ENCODE measurements around the gene KREMEN1. TPM values are rescaled to one million over a fixed set of nuclear protein-coding genes. Genes with fewer than 3 reads are reported as not detected.

The KREMEN1 gene
- total RNA-seq, 1 experiment from 2014 or later: 5.8 TPM

DNA sequence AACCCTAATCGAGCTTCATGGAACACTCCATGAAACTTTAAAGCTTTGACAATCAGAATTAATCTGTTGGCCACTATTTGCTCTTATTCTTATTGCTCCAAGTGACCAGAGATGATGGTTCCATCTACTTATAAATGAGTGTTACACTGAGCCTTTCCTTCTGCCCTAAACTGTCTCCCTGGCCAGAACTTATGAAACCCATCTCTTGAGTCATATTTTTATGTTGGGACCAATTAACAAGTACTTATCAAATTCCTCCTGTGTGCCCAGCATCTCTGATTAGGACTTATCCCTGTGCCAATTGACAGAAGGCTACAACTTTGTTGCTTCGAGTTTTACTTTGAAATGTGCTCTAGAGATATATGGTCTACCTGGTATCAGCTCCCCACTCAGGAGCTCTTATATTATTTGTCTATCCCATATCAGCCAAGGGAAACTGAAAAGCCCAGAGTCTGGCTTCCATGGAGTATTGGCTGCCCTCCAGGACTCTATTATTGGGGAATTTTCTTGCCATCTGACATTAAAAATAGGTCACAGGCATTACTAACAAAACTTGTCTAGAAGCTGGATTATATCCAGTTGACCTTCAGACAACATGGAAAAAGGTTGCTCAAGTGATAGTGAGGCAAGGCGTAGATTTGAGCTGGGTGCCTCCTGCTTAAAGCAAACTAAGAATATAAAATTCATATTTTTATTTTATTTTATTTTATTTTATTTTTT, 8.8 kb downstream of the KREMEN1 start (continued):
- TF ChIP-seq, protein P1, sequence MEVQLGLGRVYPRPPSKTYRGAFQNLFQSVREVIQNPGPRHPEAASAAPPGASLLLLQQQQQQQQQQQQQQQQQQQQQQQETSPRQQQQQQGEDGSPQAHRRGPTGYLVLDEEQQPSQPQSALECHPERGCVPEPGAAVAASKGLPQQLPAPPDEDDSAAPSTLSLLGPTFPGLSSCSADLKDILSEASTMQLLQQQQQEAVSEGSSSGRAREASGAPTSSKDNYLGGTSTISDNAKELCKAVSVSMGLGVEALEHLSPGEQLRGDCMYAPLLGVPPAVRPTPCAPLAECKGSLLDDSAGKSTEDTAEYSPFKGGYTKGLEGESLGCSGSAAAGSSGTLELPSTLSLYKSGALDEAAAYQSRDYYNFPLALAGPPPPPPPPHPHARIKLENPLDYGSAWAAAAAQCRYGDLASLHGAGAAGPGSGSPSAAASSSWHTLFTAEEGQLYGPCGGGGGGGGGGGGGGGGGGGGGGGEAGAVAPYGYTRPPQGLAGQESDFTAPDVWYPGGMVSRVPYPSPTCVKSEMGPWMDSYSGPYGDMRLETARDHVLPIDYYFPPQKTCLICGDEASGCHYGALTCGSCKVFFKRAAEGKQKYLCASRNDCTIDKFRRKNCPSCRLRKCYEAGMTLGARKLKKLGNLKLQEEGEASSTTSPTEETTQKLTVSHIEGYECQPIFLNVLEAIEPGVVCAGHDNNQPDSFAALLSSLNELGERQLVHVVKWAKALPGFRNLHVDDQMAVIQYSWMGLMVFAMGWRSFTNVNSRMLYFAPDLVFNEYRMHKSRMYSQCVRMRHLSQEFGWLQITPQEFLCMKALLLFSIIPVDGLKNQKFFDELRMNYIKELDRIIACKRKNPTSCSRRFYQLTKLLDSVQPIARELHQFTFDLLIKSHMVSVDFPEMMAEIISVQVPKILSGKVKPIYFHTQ (CRISPR knock-in tag; IDR thresholded peaks at IDR 0.05): no peak
- TF ChIP-seq, protein P2, sequence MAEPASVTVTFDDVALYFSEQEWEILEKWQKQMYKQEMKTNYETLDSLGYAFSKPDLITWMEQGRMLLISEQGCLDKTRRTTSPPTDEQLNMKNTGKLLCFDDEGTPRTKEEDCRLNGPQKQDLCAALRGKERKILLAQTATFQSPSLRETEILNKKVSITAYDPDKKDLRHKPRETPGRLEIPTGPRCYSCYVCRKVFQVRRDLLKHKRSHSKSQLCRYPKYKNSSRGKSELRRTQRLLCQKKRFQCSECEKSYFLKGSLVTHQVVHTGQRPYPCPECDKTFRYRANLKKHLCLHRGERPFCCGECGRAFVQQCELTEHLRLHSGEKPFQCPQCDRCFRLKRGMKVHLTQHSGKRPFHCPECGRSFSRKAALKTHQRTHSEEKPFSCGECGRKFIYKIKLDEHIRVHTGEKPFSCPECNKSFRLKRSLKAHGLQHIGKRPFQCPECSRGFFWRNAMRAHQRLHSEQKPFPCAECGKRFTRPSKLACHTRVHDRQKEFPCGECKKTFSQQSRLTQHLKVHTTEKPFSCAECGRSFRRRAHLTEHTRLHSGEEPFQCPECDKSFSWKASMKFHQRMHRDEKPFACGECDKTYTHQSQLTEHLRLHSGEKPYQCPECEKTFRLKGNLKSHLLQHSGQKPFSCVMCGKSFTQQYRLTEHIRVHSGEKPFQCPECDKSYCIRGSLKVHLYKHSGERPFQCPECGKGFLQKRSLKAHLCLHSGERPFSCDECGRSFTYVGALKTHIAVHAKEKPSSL (CRISPR knock-in tag; conservative IDR thresholded peaks at IDR 0.05): no peak
- TF ChIP-seq CREB1 (CRISPR knock-in tag; IDR thresholded peaks at IDR 0.05) (no peak), ETV6 (CRISPR knock-in tag; IDR thresholded peaks at IDR 0.05) (no peak), NFYB (CRISPR knock-in tag; conservative IDR thresholded peaks at IDR 0.05; ENCODE audit: low read depth) (no peak), TCF7 (CRISPR knock-in tag; IDR thresholded peaks at IDR 0.05; ENCODE audit: low read depth) (no peak), NFATC4 (CRISPR knock-in tag; IDR thresholded peaks at IDR 0.05) (no peak)
- TF ChIP-seq, protein P3, sequence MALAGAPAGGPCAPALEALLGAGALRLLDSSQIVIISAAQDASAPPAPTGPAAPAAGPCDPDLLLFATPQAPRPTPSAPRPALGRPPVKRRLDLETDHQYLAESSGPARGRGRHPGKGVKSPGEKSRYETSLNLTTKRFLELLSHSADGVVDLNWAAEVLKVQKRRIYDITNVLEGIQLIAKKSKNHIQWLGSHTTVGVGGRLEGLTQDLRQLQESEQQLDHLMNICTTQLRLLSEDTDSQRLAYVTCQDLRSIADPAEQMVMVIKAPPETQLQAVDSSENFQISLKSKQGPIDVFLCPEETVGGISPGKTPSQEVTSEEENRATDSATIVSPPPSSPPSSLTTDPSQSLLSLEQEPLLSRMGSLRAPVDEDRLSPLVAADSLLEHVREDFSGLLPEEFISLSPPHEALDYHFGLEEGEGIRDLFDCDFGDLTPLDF (CRISPR knock-in tag; IDR thresholded peaks at IDR 0.05): no peak
- TF ChIP-seq, protein P4, sequence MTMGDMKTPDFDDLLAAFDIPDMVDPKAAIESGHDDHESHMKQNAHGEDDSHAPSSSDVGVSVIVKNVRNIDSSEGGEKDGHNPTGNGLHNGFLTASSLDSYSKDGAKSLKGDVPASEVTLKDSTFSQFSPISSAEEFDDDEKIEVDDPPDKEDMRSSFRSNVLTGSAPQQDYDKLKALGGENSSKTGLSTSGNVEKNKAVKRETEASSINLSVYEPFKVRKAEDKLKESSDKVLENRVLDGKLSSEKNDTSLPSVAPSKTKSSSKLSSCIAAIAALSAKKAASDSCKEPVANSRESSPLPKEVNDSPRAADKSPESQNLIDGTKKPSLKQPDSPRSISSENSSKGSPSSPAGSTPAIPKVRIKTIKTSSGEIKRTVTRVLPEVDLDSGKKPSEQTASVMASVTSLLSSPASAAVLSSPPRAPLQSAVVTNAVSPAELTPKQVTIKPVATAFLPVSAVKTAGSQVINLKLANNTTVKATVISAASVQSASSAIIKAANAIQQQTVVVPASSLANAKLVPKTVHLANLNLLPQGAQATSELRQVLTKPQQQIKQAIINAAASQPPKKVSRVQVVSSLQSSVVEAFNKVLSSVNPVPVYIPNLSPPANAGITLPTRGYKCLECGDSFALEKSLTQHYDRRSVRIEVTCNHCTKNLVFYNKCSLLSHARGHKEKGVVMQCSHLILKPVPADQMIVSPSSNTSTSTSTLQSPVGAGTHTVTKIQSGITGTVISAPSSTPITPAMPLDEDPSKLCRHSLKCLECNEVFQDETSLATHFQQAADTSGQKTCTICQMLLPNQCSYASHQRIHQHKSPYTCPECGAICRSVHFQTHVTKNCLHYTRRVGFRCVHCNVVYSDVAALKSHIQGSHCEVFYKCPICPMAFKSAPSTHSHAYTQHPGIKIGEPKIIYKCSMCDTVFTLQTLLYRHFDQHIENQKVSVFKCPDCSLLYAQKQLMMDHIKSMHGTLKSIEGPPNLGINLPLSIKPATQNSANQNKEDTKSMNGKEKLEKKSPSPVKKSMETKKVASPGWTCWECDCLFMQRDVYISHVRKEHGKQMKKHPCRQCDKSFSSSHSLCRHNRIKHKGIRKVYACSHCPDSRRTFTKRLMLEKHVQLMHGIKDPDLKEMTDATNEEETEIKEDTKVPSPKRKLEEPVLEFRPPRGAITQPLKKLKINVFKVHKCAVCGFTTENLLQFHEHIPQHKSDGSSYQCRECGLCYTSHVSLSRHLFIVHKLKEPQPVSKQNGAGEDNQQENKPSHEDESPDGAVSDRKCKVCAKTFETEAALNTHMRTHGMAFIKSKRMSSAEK (CRISPR knock-in tag; IDR thresholded peaks at IDR 0.05; ENCODE audit: borderline replicate concordance): no peak
- TF ChIP-seq, protein P5, sequence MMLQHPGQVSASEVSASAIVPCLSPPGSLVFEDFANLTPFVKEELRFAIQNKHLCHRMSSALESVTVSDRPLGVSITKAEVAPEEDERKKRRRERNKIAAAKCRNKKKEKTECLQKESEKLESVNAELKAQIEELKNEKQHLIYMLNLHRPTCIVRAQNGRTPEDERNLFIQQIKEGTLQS (CRISPR knock-in tag; conservative IDR thresholded peaks at IDR 0.05): no peak

DNA sequence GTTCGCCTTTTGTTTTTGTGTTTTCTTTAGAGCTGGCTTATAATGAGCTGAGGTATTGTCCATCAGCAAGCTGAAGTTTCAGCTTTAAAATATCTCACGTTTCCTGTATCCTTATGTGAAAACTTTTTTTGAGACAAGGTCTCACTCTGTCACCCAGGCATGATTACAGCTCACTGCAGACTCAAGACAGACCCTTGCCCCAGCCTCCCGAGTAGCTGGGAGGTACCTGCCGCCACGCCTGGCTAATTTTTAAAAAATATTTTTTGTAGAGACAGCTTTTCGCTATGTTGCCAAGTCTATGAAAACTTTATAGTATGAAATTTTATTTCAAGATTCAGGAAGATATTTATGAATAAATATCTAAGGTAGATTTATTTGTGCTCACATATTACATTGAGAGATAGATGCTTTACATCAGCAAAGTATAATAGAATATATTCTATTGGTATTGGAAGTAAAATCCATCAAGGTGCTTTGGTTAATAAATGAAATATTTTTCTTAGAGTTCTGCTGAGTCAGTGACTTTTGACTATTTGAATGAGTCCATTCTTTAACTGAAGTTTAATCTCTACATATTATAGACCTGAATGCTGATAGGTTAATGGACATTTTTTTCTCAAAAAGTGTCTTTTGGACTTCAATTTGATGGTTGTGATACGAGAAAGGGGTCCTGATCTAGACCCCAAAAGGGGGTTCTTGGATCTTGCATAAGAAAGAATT, 10.2 kb downstream of the KREMEN1 start:
- ChIA-PET CTCF (interaction anchor here (0.8 to 2.5 kb wide), 8 partner anchors 10 to 162 kb away, joined by 3 to 18 read pairs (median 6); partner anchors contain the start of gene KREMEN1), POLR2A (no interaction called here)
- no peak overlapping the region for H3K27ac Mint-ChIP-seq
- TF ChIP-seq ZNF219 (CRISPR knock-in tag; IDR thresholded peaks at IDR 0.05; ENCODE audit: borderline replicate concordance) (no peak), NR3C1 (CRISPR knock-in tag; conservative IDR thresholded peaks at IDR 0.05; ENCODE audit: low read depth) (no peak), IRF2 (CRISPR knock-in tag; IDR thresholded peaks at IDR 0.05; ENCODE audit: borderline replicate concordance, low read depth) (no peak), OVOL2 (CRISPR knock-in tag; IDR thresholded peaks at IDR 0.05; ENCODE audit: borderline replicate concordance) (no peak)
- TF ChIP-seq, protein P6, sequence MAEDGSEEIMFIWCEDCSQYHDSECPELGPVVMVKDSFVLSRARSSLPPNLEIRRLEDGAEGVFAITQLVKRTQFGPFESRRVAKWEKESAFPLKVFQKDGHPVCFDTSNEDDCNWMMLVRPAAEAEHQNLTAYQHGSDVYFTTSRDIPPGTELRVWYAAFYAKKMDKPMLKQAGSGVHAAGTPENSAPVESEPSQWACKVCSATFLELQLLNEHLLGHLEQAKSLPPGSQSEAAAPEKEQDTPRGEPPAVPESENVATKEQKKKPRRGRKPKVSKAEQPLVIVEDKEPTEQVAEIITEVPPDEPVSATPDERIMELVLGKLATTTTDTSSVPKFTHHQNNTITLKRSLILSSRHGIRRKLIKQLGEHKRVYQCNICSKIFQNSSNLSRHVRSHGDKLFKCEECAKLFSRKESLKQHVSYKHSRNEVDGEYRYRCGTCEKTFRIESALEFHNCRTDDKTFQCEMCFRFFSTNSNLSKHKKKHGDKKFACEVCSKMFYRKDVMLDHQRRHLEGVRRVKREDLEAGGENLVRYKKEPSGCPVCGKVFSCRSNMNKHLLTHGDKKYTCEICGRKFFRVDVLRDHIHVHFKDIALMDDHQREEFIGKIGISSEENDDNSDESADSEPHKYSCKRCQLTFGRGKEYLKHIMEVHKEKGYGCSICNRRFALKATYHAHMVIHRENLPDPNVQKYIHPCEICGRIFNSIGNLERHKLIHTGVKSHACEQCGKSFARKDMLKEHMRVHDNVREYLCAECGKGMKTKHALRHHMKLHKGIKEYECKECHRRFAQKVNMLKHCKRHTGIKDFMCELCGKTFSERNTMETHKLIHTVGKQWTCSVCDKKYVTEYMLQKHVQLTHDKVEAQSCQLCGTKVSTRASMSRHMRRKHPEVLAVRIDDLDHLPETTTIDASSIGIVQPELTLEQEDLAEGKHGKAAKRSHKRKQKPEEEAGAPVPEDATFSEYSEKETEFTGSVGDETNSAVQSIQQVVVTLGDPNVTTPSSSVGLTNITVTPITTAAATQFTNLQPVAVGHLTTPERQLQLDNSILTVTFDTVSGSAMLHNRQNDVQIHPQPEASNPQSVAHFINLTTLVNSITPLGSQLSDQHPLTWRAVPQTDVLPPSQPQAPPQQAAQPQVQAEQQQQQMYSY (CRISPR knock-in tag; IDR thresholded peaks at IDR 0.05): no peak
- TF ChIP-seq, protein P7, sequence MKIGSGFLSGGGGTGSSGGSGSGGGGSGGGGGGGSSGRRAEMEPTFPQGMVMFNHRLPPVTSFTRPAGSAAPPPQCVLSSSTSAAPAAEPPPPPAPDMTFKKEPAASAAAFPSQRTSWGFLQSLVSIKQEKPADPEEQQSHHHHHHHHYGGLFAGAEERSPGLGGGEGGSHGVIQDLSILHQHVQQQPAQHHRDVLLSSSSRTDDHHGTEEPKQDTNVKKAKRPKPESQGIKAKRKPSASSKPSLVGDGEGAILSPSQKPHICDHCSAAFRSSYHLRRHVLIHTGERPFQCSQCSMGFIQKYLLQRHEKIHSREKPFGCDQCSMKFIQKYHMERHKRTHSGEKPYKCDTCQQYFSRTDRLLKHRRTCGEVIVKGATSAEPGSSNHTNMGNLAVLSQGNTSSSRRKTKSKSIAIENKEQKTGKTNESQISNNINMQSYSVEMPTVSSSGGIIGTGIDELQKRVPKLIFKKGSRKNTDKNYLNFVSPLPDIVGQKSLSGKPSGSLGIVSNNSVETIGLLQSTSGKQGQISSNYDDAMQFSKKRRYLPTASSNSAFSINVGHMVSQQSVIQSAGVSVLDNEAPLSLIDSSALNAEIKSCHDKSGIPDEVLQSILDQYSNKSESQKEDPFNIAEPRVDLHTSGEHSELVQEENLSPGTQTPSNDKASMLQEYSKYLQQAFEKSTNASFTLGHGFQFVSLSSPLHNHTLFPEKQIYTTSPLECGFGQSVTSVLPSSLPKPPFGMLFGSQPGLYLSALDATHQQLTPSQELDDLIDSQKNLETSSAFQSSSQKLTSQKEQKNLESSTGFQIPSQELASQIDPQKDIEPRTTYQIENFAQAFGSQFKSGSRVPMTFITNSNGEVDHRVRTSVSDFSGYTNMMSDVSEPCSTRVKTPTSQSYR (CRISPR knock-in tag; IDR thresholded peaks at IDR 0.05): no peak

More for the DNA sequence above, 10.2 kb downstream of the KREMEN1 start:
- no peaks in the 10 kb centered on the region for H3K27me3 Mint-ChIP-seq (ENCODE audit: low read depth)
- H3K36me3 Mint-ChIP-seq: no peaks in the 10 kb centered on the region
- peaks cover 32% of the 10 kb centered on the region for H3K4me1 Mint-ChIP-seq
- no peak for DNase-seq (ENCODE audit: low spot score)
- ATAC-seq: no peak
- H3K4me3 Mint-ChIP-seq: no peak overlapping the region
- no peaks in the 10 kb centered on the region for H3K9me3 Mint-ChIP-seq

Measured in WTC11 (cell line).